Measurements from ENCODE around the gene BASP1.

- TF ChIP-seq POLR2AphosphoS5 (IDR thresholded peaks at IDR 0.05; ENCODE audit: borderline replicate concordance, low read depth, low read length) (no peak), EZH2 (IDR thresholded peaks at IDR 0.05) (no peak), FOXP2 (optimal IDR thresholded peaks at IDR 0.05; ENCODE audit: control extremely low read depth, extremely low read length, insufficient read depth) (no peak)
Observed at GRCh38 chr5:17187011-17187785, 30.2 kb upstream of the BASP1 start.
